Measurements from ENCODE around the gene DPEP1. TPM values are rescaled to one million over a fixed set of nuclear protein-coding genes. Genes with fewer than 3 reads are reported as not detected.

Gene DPEP1
- under 1 TPM in 1 of 2 donors, not detected in 1; 0.16 TPM for total RNA-seq

GRCh38 chr16:89613231-89613953, at the start of gene DPEP1:
TSS of gene DPEP1 (plus strand) at chr16:89613642. CDS start at chr16:89630411, 16,769 bp downstream.
- H3K4me3 ChIP-seq: no peak within 1 kb of the TSS
- no peaks in the 10 kb centered on the region for H3K4me1 ChIP-seq
- no peak within 1 kb of the TSS for H3K27ac ChIP-seq
- H3K36me3 ChIP-seq: no peaks in the 10 kb centered on the region
- TF ChIP-seq CTCF (IDR thresholded peaks at IDR 0.05): no peak
- no peaks in the 10 kb centered on the region for H3K9me3 ChIP-seq
- H3K27me3 ChIP-seq: no peaks in the 10 kb centered on the region
- no peak for DNase-seq (ENCODE audit: low spot score)

- H3K36me3 ChIP-seq: peaks cover 39% of the 10 kb centered on the region
- no peaks in the 10 kb centered on the region for H3K27me3 ChIP-seq
- no peak for DNase-seq (ENCODE audit: low spot score)
- H3K9me3 ChIP-seq: no peaks in the 10 kb centered on the region
- TF ChIP-seq CTCF (IDR thresholded peaks at IDR 0.05): no peak
- no peak overlapping the region for H3K27ac ChIP-seq
- H3K4me3 ChIP-seq: no peak overlapping the region
- peaks cover 0 to 42% of the 10 kb centered on the region in 2 donors for H3K4me1 ChIP-seq
Measured at GRCh38 chr16:89564476-89565255, 48.8 kb upstream of the DPEP1 start.

- Histone ChIP-seq H3K27ac (no peak overlapping the region), H3K27me3 (no peaks in the 10 kb centered on the region), H3K36me3 (peaks cover 39% of the 10 kb centered on the region), H3K4me3 (no peak overlapping the region), H3K9me3 (no peaks in the 10 kb centered on the region), H3K4me1 (peaks cover 0 to 40% of the 10 kb centered on the region in 2 donors)
- DNase-seq (ENCODE audit: low spot score): no peak
- TF ChIP-seq CTCF (IDR thresholded peaks at IDR 0.05): no peak
Measured at GRCh38 chr16:89565256-89565505, 48.3 kb upstream of the DPEP1 start.

GRCh38 chr16:89565506-89566372, 47.7 kb upstream of the DPEP1 start:
- Histone ChIP-seq H3K27me3 (no peaks in the 10 kb centered on the region), H3K36me3 (peaks cover 39% of the 10 kb centered on the region), H3K27ac (peak overlapping the region in 1 of 2 donors; percentile 12), H3K4me1 (peaks cover 0 to 40% of the 10 kb centered on the region in 2 donors), H3K4me3 (peak overlapping the region in 1 of 2 donors; percentile 35), H3K9me3 (no peaks in the 10 kb centered on the region)
- peak in 1 of 2 donors; percentile 65 for TF ChIP-seq CTCF (IDR thresholded peaks at IDR 0.05)
- no peak for DNase-seq (ENCODE audit: low spot score)

GRCh38 chr16:89567656-89568594, 45.5 kb upstream of the DPEP1 start:
- no peaks in the 10 kb centered on the region for H3K9me3 ChIP-seq

More at GRCh38 chr16:89567656-89568594, 45.5 kb upstream of the DPEP1 start:
- Histone ChIP-seq H3K27me3 (no peaks in the 10 kb centered on the region), H3K4me1 (peaks cover 0 to 19% of the 10 kb centered on the region in 2 donors), H3K4me3 (no peak overlapping the region), H3K36me3 (peaks cover 20% of the 10 kb centered on the region), H3K27ac (no peak overlapping the region)
- no peak for DNase-seq (ENCODE audit: low spot score)
- TF ChIP-seq CTCF (IDR thresholded peaks at IDR 0.05): no peak
